ENCODE results near the gene TCF23. TPM values are rescaled to one million over a fixed set of nuclear protein-coding genes. Genes with fewer than 3 reads are reported as not detected.

Gene TCF23
- total RNA-seq (not detected in 2 replicates), polyA plus RNA-seq (not detected in 2 replicates)

DNA sequence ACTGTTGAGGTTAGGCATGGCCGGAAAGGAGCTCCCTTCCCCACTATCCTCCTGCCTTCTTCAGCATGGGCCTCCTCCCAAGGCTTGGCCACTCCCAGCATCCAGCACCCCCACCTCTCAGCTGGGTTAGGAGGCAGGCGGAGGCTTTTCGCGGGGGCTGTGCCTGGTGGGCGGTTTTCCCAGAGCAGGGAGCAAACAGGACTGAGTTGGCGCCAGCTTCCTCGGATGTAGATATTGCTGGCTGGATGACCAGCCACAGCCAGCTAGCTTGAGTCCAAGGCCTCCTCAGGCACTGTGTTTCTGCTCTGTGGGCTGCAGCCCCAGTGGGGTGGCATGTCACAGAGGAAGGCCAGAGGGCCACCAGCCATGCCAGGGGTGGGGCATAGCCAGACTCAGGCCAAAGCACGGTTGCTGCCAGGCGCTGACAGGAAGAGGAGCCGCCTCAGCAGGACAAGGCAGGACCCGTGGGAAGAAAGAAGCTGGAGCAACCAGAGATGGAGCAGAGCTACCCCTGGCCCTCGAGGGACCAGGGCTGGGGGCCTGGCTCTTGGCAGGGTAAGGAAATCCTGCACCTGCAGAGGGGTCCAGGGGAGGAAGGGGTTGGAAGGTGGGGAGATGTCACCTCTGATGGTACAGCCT is at the start of gene TCF23:
TCF23 (plus strand) TSS at position 204 of the 639 bp plus-strand sequence; CDS start at position 334, 130 bp downstream.
- Histone ChIP-seq H3K27me3 (no peaks in the 10 kb centered on the region), H3K4me3 (no peak within 1 kb of the TSS), H3K36me3 (no peaks in the 10 kb centered on the region), H3K4me1 (ENCODE audit: low read depth) (no peaks in the 10 kb centered on the region), H3K27ac (no peak within 1 kb of the TSS), H3K9me3 (ENCODE audit: low read depth) (no peaks in the 10 kb centered on the region)
- peak in 1 of 2 donors; percentile 78 for DNase-seq (ENCODE audit: low read depth in 1 of 2, low spot score in 1 of 2)
- TF ChIP-seq CTCF (IDR thresholded peaks at IDR 0.05; ENCODE audit: low read depth, low read length): no peak

- no peaks in the 10 kb centered on the region for H3K36me3 ChIP-seq
- DNase-seq (ENCODE audit: low read depth in 1 of 2, low spot score in 1 of 2): no peak
- no peak overlapping the region for H3K27ac ChIP-seq
- H3K9me3 ChIP-seq (ENCODE audit: low read depth): no peaks in the 10 kb centered on the region
- no peak for TF ChIP-seq CTCF (IDR thresholded peaks at IDR 0.05; ENCODE audit: low read depth, low read length)
- no peaks in the 10 kb centered on the region for H3K4me1 ChIP-seq (ENCODE audit: low read depth)
- no peaks in the 10 kb centered on the region for H3K27me3 ChIP-seq
- H3K4me3 ChIP-seq: no peak overlapping the region
These were observed 49.4 kb upstream of the TCF23 start for GRCh38 chr2:27099334-27099955.

GRCh38 chr2:27100036-27100435 is 48.8 kb upstream of the TCF23 start:
- no peak for DNase-seq (ENCODE audit: low read depth in 1 of 2, low spot score in 1 of 2)
- TF ChIP-seq CTCF (IDR thresholded peaks at IDR 0.05; ENCODE audit: low read depth, low read length): no peak
- no peaks in the 10 kb centered on the region for H3K36me3 ChIP-seq
- no peak overlapping the region for H3K4me3 ChIP-seq
- H3K27ac ChIP-seq: no peak overlapping the region
- H3K9me3 ChIP-seq (ENCODE audit: low read depth): no peaks in the 10 kb centered on the region
- H3K27me3 ChIP-seq: no peaks in the 10 kb centered on the region
- no peaks in the 10 kb centered on the region for H3K4me1 ChIP-seq (ENCODE audit: low read depth)

- no peak for TF ChIP-seq CTCF (IDR thresholded peaks at IDR 0.05; ENCODE audit: low read depth, low read length)
- Histone ChIP-seq H3K27ac (no peak overlapping the region), H3K36me3 (no peaks in the 10 kb centered on the region), H3K4me3 (no peak overlapping the region), H3K4me1 (ENCODE audit: low read depth) (no peaks in the 10 kb centered on the region), H3K27me3 (no peaks in the 10 kb centered on the region), H3K9me3 (ENCODE audit: low read depth) (no peaks in the 10 kb centered on the region)
- no peak for DNase-seq (ENCODE audit: low read depth in 1 of 2, low spot score in 1 of 2)
These were observed 46.5 kb upstream of the TCF23 start for GRCh38 chr2:27102329-27102728.

DNA sequence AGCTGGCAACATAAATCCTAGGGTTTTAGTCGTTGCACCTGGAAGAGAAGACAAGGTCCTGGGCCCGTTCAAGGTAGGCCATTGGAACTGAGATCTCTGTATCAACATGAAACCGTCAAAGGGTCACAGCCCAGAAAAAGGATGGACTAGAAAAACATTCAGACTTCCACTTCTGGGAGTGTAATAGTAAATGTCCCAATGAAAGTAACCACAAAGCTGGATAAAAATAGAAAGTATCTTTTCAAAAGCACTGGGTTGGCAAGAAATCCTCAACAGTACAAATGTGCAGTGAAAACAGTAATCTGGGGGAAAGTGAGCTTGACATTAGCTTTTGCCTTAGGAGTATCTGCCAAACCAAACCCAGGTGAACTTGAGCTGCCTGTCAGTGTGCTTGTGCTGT is 42.8 kb upstream of the TCF23 start:
- no peaks in the 10 kb centered on the region for H3K27me3 ChIP-seq

More for the DNA sequence above, 42.8 kb upstream of the TCF23 start:
- H3K9me3 ChIP-seq (ENCODE audit: low read depth): no peaks in the 10 kb centered on the region
- no peaks in the 10 kb centered on the region for H3K4me1 ChIP-seq (ENCODE audit: low read depth)
- H3K4me3 ChIP-seq: no peak overlapping the region
- H3K27ac ChIP-seq: no peak overlapping the region
- no peak for TF ChIP-seq CTCF (IDR thresholded peaks at IDR 0.05; ENCODE audit: low read depth, low read length)
- no peaks in the 10 kb centered on the region for H3K36me3 ChIP-seq
- no peak for DNase-seq (ENCODE audit: low read depth in 1 of 2, low spot score in 1 of 2)

Measured in cardiac muscle cell (in vitro differentiated cells and primary cell).